ENCODE results near the gene CRCP. TPM values are rescaled to one million over a fixed set of nuclear protein-coding genes. Genes with fewer than 3 reads are reported as not detected.

The CRCP gene
- total and polyA plus RNA-seq, 2 of the 13 experiments (the other 11 are each of a cell fraction or from before 2014, with no cell fraction given), result 22.7 to 31.0 TPM

DNA sequence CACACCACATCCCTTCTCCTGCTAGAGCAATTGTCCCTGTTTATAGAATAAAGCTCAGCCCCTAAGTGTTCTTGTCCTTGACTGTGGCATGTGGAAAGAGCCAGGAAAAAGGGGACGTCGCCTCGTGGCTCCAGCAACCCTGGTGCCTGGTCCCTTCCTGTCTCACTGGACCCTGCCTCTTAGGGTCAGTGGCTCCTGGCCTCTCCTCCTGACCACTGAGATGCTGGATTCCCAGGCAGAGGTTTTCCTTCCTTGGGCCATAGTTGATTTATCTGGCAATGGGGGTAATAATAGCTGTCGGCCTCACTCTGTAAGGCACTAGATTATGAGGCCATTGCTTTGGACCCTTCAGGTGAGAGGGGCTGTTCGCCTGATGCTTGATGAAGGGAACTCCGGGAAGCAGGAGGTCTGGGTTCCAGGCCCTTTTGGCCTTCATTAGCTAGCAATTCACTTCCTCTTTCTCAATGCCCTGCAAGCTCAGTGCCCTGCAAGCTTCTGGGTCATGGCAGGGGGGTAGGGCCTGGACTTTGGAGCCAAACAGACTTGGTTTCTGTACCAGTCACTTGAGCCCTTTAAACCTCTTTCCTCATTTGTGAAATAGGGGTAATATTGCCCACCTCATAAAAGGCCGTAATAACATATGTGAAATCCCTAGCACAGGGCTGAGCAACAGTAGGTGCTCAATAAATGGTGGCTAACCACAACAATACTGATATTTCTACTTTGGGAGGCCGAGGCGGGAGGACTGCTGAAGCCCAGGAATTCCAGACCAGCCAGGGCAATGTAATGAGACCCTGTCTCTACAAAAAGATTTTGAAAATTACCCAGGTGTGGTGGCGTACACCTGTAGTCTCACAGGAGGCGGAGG, 38.0 kb upstream of the CRCP start (continued):
- TF ChIP-seq, protein P1, sequence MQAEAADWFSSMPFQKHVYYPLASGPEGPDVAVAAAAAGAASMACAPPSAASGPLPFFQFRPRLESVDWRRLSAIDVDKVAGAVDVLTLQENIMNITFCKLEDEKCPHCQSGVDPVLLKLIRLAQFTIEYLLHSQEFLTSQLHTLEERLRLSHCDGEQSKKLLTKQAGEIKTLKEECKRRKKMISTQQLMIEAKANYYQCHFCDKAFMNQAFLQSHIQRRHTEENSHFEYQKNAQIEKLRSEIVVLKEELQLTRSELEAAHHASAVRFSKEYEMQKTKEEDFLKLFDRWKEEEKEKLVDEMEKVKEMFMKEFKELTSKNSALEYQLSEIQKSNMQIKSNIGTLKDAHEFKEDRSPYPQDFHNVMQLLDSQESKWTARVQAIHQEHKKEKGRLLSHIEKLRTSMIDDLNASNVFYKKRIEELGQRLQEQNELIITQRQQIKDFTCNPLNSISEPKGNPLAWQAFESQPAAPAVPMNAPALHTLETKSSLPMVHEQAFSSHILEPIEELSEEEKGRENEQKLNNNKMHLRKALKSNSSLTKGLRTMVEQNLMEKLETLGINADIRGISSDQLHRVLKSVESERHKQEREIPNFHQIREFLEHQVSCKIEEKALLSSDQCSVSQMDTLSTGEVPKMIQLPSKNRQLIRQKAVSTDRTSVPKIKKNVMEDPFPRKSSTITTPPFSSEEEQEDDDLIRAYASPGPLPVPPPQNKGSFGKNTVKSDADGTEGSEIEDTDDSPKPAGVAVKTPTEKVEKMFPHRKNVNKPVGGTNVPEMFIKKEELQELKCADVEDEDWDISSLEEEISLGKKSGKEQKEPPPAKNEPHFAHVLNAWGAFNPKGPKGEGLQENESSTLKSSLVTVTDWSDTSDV (CRISPR knock-in tag; IDR thresholded peaks at IDR 0.05), result no peak
- TF ChIP-seq, protein P2, sequence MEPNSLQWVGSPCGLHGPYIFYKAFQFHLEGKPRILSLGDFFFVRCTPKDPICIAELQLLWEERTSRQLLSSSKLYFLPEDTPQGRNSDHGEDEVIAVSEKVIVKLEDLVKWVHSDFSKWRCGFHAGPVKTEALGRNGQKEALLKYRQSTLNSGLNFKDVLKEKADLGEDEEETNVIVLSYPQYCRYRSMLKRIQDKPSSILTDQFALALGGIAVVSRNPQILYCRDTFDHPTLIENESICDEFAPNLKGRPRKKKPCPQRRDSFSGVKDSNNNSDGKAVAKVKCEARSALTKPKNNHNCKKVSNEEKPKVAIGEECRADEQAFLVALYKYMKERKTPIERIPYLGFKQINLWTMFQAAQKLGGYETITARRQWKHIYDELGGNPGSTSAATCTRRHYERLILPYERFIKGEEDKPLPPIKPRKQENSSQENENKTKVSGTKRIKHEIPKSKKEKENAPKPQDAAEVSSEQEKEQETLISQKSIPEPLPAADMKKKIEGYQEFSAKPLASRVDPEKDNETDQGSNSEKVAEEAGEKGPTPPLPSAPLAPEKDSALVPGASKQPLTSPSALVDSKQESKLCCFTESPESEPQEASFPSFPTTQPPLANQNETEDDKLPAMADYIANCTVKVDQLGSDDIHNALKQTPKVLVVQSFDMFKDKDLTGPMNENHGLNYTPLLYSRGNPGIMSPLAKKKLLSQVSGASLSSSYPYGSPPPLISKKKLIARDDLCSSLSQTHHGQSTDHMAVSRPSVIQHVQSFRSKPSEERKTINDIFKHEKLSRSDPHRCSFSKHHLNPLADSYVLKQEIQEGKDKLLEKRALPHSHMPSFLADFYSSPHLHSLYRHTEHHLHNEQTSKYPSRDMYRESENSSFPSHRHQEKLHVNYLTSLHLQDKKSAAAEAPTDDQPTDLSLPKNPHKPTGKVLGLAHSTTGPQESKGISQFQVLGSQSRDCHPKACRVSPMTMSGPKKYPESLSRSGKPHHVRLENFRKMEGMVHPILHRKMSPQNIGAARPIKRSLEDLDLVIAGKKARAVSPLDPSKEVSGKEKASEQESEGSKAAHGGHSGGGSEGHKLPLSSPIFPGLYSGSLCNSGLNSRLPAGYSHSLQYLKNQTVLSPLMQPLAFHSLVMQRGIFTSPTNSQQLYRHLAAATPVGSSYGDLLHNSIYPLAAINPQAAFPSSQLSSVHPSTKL (CRISPR knock-in tag; IDR thresholded peaks at IDR 0.05), result peak; percentile 67
- TF ChIP-seq, protein P3, sequence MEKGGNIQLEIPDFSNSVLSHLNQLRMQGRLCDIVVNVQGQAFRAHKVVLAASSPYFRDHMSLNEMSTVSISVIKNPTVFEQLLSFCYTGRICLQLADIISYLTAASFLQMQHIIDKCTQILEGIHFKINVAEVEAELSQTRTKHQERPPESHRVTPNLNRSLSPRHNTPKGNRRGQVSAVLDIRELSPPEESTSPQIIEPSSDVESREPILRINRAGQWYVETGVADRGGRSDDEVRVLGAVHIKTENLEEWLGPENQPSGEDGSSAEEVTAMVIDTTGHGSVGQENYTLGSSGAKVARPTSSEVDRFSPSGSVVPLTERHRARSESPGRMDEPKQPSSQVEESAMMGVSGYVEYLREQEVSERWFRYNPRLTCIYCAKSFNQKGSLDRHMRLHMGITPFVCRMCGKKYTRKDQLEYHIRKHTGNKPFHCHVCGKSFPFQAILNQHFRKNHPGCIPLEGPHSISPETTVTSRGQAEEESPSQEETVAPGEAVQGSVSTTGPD (CRISPR knock-in tag; IDR thresholded peaks at IDR 0.05), result no peak
- TF ChIP-seq, protein P4, sequence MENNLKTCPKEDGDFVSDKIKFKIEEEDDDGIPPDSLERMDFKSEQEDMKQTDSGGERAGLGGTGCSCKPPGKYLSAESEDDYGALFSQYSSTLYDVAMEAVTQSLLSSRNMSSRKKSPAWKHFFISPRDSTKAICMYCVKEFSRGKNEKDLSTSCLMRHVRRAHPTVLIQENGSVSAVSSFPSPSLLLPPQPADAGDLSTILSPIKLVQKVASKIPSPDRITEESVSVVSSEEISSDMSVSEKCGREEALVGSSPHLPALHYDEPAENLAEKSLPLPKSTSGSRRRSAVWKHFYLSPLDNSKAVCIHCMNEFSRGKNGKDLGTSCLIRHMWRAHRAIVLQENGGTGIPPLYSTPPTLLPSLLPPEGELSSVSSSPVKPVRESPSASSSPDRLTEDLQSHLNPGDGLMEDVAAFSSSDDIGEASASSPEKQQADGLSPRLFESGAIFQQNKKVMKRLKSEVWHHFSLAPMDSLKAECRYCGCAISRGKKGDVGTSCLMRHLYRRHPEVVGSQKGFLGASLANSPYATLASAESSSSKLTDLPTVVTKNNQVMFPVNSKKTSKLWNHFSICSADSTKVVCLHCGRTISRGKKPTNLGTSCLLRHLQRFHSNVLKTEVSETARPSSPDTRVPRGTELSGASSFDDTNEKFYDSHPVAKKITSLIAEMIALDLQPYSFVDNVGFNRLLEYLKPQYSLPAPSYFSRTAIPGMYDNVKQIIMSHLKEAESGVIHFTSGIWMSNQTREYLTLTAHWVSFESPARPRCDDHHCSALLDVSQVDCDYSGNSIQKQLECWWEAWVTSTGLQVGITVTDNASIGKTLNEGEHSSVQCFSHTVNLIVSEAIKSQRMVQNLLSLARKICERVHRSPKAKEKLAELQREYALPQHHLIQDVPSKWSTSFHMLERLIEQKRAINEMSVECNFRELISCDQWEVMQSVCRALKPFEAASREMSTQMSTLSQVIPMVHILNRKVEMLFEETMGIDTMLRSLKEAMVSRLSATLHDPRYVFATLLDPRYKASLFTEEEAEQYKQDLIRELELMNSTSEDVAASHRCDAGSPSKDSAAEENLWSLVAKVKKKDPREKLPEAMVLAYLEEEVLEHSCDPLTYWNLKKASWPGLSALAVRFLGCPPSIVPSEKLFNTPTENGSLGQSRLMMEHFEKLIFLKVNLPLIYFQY (CRISPR knock-in tag; IDR thresholded peaks at IDR 0.05; ENCODE audit: borderline replicate concordance), result 0 out of 2 replicates have a peak, but pooled peaks have one; percentile 22
- TF ChIP-seq NFKB2 (CRISPR knock-in tag; IDR thresholded peaks at IDR 0.05; ENCODE audit: borderline replicate concordance), result no peak
- TF ChIP-seq ZSCAN29 (CRISPR knock-in tag; conservative IDR thresholded peaks at IDR 0.05), result no peak
- TF ChIP-seq KLF12 (CRISPR knock-in tag; IDR thresholded peaks at IDR 0.05; ENCODE audit: borderline replicate concordance), result 0 out of 2 replicates have a peak, but pooled peaks have one; percentile 8
- TF ChIP-seq CREM (IDR thresholded peaks at IDR 0.05), result no peak
- no peak for TF ChIP-seq CREM (CRISPR knock-in tag; IDR thresholded peaks at IDR 0.05)
- TF ChIP-seq, protein P5, sequence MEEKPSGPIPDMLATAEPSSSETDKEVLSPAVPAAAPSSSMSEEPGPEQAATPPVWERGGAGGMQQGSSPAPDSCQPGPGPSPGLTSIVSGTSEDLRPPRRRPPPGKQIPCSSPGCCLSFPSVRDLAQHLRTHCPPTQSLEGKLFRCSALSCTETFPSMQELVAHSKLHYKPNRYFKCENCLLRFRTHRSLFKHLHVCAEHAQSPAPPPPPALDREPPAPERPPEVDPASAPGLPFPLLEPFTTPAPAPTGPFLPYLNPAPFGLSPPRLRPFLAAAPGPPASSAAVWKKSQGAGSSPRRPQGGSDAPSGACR (CRISPR knock-in tag; IDR thresholded peaks at IDR 0.05), result no peak
- TF ChIP-seq, protein P6, sequence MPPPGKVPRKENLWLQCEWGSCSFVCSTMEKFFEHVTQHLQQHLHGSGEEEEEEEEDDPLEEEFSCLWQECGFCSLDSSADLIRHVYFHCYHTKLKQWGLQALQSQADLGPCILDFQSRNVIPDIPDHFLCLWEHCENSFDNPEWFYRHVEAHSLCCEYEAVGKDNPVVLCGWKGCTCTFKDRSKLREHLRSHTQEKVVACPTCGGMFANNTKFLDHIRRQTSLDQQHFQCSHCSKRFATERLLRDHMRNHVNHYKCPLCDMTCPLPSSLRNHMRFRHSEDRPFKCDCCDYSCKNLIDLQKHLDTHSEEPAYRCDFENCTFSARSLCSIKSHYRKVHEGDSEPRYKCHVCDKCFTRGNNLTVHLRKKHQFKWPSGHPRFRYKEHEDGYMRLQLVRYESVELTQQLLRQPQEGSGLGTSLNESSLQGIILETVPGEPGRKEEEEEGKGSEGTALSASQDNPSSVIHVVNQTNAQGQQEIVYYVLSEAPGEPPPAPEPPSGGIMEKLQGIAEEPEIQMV (CRISPR knock-in tag; IDR thresholded peaks at IDR 0.05; ENCODE audit: low read depth), result no peak
- peak; percentile 57 for TF ChIP-seq FOXA3 (CRISPR knock-in tag; IDR thresholded peaks at IDR 0.05)
- no peak for TF ChIP-seq KDM1A (CRISPR knock-in tag; IDR thresholded peaks at IDR 0.05)

Data from HepG2 (cell line).